Measurements from ENCODE around the gene KCNJ5.

The KCNJ5 gene

DNA sequence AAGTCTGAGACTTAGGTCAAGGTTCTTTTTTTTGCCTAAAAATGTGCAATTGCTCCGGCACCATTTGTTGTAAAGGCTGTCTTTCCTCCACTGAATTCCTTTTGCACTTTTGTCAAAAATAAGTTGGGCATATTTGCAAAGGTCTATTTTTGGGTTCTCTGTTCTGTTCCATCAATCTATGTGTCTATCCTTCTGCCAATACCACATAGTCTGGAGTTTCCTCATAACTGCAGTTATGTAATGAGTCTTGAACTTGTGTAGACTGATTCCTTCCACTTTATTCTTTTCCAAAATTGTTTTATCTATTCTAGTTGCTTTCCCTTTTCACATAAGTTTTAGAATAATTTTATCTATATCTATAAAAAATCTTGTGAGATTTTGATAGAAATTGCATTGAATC, 6.7 kb downstream of the KCNJ5 start:
- DNase-seq, result no peak

DNA sequence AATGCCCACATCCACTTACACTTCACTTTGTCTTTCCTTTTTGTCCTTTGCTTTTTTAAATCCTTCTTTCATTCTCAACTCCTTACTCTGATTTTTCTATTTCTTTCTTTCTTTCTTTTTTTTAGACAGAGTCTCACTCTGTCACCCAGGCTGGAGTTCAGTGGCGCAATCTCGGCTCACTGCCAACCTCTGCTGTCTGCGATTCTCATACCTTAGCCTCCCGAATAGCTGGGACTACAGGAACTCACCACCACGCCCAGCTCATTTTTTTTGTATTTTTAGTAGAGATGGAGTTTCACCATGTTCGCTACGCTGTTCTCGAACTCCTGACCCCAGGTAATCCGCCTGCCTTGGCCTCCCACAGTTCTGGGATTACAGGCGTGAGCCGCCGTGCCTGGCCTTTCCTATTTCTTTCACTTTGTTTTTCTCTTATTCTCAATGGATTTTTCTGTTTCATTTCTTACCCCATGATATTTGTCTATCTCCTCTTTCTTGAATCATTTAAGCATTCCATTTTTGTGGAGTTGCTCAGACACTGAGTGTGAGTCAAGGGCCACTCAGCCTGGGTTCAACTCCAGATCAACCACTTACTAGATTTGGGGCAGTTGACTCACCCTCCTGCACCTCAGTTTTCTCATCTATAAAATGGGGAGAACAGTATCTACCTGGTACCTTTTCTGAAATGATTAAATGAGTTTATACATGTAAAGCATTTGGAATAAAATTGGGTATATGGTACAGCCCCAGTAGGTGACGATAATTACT, 7.6 kb downstream of the KCNJ5 start:
- no peak for DNase-seq

DNA sequence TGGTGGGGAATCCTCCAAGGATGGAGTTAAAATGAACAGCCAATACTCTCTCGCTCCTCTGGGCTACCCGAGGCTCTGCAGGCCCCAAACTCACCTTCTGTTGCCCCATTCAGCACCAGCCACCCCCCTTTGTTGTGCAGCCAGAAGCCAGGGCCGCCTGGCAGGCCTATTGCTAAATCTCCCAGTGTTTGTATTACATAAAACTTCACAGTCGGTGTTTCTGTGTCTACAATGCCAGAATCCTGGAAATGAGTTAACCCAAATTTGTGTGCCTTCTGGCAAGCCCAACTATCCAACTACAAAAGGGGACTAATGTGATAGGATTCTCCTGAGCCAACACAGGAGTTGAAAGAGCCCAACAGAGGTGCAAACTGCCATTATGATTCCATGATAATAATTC, 9.3 kb downstream of the KCNJ5 start:
- no peak for DNase-seq

DNA sequence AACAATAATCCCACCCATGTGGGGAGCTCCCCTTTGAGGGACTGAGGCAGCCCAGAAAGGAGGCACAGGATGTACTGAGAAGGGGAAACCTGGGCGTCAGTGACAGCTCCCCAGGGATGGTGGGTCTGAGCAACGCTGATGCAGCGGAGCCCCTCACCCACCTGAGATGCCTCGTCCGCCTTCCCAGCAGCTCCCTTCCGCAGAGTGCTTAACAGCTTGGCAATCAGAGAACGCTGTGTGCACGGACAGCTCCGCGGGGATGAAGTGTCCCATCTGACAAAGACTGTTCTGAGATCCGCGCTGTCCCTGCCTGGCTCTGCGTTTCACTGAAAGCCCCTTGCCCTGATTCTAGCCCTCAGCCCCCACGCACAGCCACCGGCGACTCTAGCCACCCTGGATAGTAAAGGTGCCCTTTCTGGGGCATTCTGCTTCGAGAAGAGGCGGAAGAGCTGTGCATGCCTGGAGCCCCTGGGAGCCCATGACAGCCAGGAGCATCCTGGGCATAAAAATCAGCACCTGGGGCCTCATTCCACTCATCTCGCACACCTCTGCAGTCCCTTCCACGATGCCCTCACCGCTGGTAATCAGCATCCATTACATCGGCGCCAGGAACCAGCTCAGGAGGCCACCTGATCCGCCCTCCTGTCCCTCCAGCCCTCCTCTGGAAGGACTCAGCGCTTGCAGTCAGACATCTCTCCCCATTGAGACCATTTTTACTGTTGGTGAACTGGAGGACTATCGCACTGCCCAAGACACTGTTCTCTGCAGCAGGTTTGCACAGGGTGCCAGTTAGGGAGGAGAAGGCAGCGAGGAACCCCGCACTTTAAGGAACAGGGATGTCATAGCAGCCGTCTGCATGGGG, 10.7 kb downstream of the KCNJ5 start:
- DNase-seq, result no peak

DNA sequence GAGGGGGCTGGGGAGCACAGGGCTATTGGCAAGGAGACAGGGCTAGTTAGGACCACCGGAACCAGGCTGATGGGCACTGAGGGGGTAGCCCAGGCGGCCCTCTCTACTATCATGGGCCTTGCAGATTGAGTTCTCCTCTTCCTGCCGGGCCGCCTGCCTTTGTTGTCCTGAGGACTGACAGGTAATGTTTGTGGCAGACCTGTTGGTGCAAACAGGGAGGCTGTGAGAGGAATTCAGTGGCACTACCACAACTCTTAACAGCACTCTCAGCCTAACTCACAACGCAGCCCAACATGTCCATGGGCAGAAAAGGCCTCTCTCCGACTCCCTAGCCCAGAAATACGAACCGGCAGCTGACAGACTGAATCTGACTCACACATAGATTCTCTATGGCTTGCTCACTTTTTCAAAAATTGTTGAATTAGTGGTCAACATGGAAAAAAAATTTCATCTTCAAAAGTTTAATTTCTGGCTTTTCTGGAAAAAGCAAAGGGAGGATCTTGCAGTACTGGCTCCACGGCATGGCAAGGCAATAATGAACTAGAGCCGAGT, 11.4 kb downstream of the KCNJ5 start:
- DNase-seq, result no peak

DNA sequence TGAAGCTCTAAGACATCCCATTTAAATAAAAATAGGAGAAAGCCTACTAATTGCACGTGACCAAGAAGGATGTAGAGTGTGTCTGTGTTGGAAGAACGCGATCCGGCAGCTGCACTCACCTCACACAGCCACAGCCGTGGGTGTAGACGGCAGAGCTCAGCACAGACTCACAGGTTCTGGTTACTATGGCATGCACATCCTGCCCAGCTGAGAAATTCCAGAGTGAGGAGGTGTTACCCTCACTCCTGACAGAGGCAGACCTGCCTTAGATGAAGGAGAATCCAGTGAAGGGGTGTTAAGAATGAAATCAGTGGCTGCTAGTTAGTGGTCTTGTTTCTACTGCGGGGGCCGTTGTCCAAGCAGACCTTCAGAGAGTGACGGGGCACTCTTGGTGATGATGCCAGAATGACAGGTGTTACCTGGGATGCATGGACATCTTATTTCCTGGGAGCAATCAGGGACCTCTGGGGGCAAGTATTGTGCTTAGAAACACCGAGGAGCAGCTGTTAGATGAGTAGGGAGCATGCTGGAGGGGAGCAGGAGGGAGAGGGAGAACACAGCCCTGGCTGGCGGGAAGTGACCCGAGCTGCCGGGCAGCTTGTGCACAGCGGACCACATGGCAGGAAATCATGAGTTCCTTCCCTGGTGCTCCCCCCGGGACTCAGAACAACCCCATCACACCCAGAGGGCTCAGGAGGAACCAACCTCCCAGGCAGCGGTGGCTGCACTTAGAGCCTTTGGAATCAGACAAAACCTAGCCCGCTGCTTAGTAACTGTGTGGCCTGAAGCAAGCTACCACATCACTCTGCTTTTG, 12.3 kb downstream of the KCNJ5 start:
- no peak for DNase-seq

DNA sequence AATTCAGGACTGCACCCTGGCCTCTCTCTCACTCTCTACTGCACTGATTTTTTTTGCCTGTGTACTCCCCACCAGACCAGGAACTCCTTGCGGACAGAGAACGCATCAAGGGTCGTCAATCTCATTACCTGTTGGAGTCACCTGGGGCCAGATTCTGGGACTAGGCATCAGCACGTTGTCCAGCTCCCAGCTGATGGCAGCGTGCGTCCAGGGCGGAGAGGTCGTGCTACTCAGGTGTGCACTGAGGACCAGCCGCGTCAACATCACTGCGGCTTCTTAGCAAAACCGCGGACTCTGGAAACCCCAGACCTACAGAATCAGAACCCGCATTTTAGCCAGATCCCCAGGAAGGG, 13.1 kb downstream of the KCNJ5 start:
- DNase-seq, result no peak

DNA sequence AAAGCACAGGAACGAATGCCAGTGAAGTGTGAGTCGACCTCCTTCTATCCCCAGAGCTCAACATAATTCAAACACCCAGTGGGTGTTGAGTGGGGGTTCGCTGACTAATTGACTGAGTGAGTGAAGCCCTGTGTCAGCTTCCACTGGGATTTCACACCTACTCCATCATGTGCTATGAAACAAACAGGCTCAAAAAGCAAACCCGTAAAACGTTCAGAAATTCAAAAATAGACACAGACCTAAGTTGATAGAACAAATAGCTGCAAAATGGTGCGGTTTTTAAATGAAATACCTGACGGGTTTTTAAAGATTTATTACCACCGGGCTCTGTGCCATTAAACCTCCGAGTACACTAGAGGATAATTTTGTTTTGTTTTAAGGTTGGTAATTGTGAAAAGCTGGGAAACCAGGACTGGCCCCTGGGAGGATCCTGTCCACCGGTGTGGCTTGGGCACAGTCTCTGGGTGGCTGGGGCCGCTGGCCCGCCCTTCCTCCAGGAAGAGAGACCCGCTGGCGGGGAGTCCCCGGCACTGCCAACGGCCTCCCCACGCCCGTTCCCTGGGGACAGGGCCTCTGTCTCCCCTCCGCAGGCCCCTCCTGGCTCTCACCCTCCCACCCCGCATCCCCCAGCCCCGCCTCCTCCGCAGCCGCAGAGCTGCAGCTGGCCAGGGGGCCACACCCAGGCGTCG, 13.6 kb downstream of the KCNJ5 start:
- DNase-seq, result no peak

DNA sequence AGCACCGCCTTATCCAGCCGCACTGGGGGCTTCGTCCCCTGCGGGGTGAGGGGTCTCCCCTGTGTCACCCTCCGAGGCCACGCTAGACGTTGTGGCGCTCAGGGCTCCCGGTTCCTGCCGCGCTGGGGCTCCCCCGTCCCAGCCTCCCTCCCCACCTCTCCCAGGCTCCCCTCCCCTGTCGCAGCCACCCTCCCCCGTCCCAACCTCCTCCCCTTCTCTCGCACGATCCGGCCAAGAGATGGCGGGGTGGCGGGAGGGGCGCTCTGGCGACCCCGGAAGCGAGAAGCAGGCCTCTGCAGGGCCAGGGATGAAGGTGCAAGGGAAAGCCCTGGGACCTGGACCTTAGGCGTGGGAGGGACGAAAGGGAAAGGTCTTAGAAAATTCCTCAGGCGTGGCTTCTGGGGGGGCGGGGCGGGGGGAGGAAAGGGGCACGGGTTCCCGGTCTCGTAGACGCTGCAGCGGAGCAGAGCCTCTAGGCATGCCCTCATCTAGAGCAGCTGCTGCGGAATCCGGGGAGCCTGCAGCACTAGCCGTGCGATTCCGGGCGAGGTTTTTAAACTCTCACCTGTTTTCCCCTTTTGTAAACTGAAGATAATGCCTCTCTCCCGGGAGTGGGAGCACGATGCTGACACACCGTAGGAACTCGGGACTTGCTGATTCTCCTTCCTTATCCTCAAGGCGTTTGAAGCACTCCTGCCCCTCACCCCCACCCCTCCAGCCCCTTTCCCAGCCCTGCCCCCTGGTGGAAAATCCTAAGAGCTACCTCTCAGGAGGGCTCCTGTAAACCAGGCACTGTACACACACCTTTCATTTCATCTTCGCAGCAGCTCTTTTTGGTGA, 14.4 kb downstream of the KCNJ5 start:
- no peak for DNase-seq

DNA sequence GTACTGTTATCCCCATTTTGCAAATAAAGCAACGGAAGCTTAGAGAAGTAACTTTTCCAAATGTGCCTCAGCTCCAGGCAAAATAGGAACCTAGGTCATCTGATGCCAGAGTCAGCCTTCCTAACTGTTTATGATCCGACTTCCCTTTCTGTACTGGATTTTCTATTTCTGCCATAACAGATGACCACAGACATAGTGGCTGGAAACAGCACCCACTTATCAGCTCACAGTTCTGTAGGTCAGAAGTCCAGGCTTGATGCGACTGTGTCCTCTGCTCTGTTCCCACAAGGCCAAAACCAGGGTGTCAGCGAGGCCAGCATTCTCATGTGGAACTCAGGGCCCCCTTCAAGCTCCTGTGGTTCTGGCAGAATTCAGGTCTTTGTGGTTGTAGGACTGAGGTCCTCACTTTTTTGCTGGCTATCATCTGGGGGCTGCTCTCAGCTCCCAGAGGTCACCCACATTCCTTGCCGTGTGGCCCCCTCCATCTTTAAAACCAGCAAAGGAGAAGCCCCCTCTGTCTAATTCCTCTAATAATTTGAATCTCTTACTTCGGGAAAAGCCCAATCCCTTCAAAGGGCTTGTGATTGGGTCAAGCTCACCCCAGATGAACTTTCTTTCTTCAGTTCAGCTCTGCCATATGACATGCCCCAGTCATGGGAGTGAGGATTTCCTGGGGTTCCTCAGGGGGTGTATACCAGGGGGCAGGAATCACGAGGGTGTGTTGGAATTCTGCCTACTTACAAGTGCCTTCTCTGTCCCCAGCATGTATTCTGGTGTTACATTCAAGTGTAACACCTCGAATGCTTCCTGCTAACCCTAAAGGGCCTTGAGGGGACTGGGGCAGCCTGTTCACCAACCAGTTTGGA, 15.3 kb downstream of the KCNJ5 start:
- DNase-seq, result no peak

DNA sequence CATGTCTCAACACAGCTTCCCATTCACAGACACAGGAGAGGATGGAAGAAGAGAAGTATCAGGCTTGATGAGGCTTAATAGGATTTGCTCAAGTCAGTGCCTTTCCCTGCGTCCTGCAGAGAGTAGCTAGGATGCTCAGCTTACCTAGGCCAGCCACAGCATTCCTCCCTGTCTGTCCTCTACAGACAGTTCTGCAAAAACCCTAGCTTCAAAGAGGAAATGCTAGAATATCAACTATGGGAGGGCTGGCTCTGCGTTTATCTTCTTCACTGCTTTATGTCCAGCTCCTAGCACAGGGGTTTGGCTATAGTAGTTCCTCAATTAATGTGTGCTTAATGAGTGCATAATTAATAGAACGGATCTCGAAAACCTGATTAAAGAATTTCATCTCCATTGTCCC, 16.4 kb downstream of the KCNJ5 start:
- no peak for DNase-seq

DNA sequence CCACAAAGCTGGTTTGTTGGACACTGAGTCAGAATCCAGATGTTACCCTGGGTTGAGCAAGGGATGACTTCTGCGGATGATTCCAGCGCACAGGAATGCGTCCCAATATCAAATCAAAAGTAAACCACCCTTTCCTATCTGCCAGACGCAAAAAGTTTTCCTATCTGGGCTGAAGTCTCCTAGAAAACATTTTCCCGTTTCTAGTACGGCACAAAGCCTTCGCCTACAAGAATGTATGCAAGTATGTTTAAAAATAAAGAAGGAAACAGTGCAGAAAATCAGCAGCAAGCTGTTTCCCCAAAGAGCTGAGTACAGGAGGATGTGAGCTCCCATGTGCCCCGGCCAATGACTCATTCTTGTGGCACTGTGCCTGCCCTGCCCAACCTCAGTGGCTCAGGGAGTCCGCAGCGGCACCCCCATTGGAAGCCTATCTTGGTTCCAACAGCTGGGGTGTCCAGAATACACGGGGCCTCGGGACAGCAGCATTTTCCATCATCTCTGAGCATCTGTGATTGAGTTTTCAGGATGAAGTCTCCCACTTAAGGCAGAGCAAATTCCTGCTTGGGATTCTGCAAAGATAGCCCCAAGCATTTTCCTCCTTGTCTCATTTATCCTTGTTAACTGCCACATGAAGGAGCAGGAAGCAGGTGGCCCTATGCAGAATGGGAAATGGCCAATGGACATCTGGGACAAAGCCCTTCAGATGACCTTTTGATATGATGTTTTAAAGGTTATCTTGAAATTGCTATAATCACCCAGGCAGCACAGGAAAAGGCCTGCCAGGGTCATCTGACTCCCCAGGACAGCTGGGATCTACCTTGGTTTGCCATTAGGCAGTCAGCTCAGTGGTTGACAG, 17.5 kb downstream of the KCNJ5 start:
- no peak for DNase-seq

DNA sequence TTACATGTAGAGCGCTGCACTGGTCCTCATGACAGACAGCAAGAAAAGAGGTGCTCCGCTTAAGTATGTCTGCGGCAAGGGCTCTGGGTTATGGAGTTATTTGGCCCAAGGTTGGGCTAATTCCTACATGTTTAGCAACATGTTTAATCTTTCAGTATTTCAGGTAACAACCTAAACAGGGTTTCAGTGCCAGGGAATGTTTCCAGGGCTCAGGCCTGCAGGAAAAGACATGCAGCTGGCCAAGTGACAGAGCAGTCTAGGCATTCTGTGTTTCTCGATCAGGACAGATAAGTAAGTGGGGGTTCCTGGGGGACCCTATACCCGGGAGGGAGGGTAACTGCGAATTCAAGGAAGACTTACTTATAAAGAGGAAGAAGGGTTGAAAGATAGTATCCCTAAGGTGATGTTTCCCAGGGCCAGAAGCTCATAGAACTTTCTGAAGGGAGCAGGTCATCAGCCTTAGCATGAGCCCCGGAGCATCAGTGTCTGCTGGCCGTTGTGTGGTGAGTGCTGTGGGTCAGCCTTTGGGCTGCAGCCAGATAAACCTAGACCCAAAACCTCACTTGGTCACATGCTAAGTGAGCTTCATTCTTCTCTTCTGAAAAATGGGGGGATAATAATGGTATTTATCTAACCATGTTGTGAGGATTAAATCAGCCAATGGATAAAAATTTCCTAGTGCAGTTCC, 18.4 kb downstream of the KCNJ5 start:
- DNase-seq, result no peak

DNA sequence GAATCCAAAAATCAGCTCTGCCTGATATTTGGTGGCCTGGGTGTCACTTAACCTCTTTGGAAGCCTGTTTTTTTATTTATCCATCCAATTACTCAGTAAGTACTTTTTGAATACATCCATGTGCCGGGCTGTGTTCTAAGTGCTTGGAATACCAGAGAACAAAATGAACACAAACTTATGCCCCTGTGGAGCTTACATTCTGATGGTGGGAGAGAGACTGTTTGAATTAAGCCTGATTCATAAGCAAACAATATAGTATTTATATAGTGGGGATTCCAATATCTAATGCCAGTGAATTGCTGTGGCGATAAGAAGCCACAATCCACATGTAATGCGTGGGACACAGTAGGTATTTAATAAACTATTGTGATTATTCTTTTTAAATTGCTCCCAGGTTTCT, 19.4 kb downstream of the KCNJ5 start:
- no peak for DNase-seq

DNA sequence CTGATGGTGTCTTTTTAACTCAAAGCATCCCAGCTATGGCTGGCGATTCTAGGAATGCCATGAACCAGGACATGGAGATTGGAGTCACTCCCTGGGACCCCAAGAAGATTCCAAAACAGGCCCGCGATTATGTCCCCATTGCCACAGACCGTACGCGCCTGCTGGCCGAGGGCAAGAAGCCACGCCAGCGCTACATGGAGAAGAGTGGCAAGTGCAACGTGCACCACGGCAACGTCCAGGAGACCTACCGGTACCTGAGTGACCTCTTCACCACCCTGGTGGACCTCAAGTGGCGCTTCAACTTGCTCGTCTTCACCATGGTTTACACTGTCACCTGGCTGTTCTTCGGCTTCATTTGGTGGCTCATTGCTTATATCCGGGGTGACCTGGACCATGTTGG, 20.1 kb downstream of the KCNJ5 start:
- no peak for DNase-seq

DNA sequence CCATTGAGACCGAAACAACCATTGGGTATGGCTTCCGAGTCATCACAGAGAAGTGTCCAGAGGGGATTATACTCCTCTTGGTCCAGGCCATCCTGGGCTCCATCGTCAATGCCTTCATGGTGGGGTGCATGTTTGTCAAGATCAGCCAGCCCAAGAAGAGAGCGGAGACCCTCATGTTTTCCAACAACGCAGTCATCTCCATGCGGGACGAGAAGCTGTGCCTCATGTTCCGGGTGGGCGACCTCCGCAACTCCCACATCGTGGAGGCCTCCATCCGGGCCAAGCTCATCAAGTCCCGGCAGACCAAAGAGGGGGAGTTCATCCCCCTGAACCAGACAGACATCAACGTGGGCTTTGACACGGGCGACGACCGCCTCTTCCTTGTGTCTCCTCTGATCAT, 20.5 kb downstream of the KCNJ5 start:
- DNase-seq, result no peak

DNA sequence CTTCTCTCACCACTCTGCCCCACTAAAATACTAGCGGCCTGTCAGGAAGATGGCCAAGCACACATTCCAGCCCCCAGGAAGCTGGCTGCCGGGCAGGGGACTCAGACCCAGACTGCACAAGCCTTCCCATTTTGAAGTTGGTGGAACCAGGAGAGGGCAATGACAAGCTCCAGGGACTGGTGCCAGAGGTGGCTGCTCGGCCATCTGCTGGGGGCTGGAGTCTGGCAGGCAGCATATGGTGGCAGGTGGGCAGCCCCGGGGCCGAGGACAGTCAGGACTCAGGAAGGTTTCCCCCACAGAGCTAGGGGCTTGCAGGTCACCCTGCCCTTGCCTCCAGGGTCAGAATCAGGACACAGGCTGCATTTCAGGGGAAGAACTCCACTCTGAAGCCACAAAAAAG, 22.6 kb downstream of the KCNJ5 start:
- no peak for DNase-seq

DNA sequence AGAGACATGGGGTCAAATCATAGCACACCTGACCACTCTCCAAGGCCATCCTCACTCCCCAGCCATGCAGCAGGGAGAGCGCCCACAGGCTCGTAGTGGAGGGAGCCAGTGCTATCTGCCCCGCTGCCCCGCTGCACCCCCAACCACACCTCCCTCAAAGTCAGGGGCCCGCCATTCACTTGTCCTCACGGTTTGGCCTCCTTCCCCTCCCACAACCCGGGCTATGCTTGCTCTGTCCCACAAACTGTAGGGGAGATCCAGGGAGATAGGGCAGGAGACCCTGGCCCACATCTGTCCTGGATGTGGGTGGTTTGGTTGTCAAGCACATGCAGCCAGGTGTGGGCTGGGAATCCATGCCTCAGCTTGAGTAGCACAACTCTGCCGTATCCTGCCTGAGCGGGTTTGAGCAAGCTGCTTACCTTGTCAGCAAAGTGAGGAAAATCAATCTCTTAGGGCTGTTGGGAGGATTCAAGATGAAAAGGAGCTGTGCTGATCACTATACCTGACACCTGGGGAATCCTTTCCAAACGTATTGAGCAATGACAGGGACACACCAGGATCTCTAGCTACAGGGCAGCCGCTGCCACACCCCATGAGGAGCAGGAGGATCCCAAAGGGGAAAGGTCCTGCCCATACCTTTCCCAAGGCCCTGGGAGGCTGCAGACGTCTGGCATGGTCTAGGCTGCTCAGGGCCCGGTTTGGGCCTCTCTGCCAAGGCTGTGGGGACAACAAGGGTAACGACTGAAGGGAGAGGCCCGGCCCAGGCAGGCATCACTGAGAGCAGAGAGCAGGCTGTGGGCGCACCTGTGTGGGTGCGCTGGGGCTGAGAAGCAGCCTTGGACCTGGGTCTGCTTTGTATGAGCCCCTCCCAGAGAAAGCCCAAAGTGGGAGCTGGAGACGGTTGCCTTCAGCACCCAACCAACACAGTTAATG, 23.3 kb downstream of the KCNJ5 start:
- DNase-seq, result no peak

All from SW 1271 (cell line).